ENCODE results near the gene NWD2. TPM values are rescaled to one million over a fixed set of nuclear protein-coding genes. Genes with fewer than 3 reads are reported as not detected.

NWD2 gene
- total and polyA plus RNA-seq, 10 of the 15 experiments (the other 5 are each of a cell fraction or from before 2014, with no cell fraction given): not detected

- RAD21 ChIA-PET (ENCODE audit: unreplicated experiment): no interaction called here
- in situ Hi-C loops (cut with MboI) (no loop called here), intact Hi-C loops (cut with micrococcal nuclease; ENCODE audit: unreplicated experiment) (loop anchor here (10.0 kb wide), 1 partner anchor 831 kb away; no protein-coding TSS in a partner anchor)
- H3K27me3 ChIP-seq (replicated peaks in 1 of 2; ENCODE audit: control insufficient read depth in 2 of 2, insufficient read depth in 2 of 2, low read length in 1 of 2): peaks cover 0 to 5% of the 10 kb centered on the region in 2 experiments; a peak in 3 of 4 replicates
- no peaks in the 10 kb centered on the region for H3K4me1 ChIP-seq (ENCODE audit: control insufficient read depth, insufficient read depth, low read length)
- H4K20me1 ChIP-seq (ENCODE audit: control insufficient read depth, insufficient read depth): no peaks in the 10 kb centered on the region
- ATAC-seq: no peak
- no peaks in the 10 kb centered on the region for H3K9me3 ChIP-seq (replicated peaks; ENCODE audit: control insufficient read depth, insufficient read depth, low read length)
- H2AFZ ChIP-seq (ENCODE audit: control insufficient read depth, low read depth, low read length): no peak overlapping the region
- FAIRE-seq: no peak
- SMC1A ChIA-PET (ENCODE audit: uncharacterized antibody, unreplicated experiment): no interaction called here
- H3K9ac ChIP-seq (ENCODE audit: control insufficient read depth, insufficient read depth, low read length): no peak overlapping the region
- no TSS peak for BruUV-seq (replicated peaks)
- H3K4me2 ChIP-seq (ENCODE audit: control insufficient read depth, insufficient read depth): no peak overlapping the region
- H3K4me3 ChIP-seq: no peak overlapping the region
- no peak overlapping the region for H3K27ac ChIP-seq (ENCODE audit: control insufficient read depth, insufficient read depth)
- H3K79me2 ChIP-seq (ENCODE audit: control insufficient read depth, insufficient read depth, low read length): no peaks in the 10 kb centered on the region
- H3K36me3 ChIP-seq (ENCODE audit: control insufficient read depth in 2 of 2, insufficient read depth in 2 of 2, low read length in 1 of 2): no peaks in the 10 kb centered on the region
- DNase-seq (ENCODE audit: low read depth, low spot score): no peak
- 33% methylated on average over 23 of the region's 23 CpGs for WGBS (ENCODE audit: insufficient coverage, insufficient replicate concordance, low lambda C conversion rate, missing lambda C conversion rate)
- CTCF ChIA-PET: interaction anchor here (0.6 kb wide), 1 partner anchor 764 kb away, joined by 3 read pairs; no protein-coding TSS in a partner anchor
- POLR2A ChIA-PET: no interaction called here
- TF ChIP-seq YY1 (IDR thresholded peaks at IDR 0.05; ENCODE audit: low read depth, low read length) (no peak), STAT3 (IDR thresholded peaks at IDR 0.05; ENCODE audit: low read depth, low read length) (no peak), MTA3 (IDR thresholded peaks at IDR 0.05; ENCODE audit: borderline replicate concordance, low read length) (no peak), ZZZ3 (IDR thresholded peaks at IDR 0.05; ENCODE audit: control insufficient read depth, insufficient read length, low read depth) (no peak), ZNF592 (IDR thresholded peaks at IDR 0.05) (no peak), MXI1 (IDR thresholded peaks at IDR 0.05; ENCODE audit: low read depth, low read length) (no peak), GABPA (IDR thresholded peaks at IDR 0.05; ENCODE audit: low read depth) (no peak), HSF1 (IDR thresholded peaks at IDR 0.05; ENCODE audit: low read depth, low read length) (no peak), RAD21 (IDR thresholded peaks at IDR 0.05; ENCODE audit: insufficient read depth, low read depth, low read length) (no peak), CREM (IDR thresholded peaks at IDR 0.05; ENCODE audit: low read depth) (no peak), CREB1 (IDR thresholded peaks at IDR 0.05; ENCODE audit: low read depth) (no peak), E2F8 (IDR thresholded peaks at IDR 0.05; ENCODE audit: low read depth, partially characterized antibody) (no peak), SKIL (IDR thresholded peaks at IDR 0.05; ENCODE audit: low read depth, poor library complexity, severe bottlenecking) (no peak), HDAC6 (IDR thresholded peaks at IDR 0.05; ENCODE audit: unreplicated experiment) (no peak)
Observed at GRCh38 chr4:37245391-37245954, 930 bp downstream of the NWD2 start.
